Neutrophil (primary cell): Measurements from ENCODE around the gene PCLO.

ENCODE experiments used
- H3K27ac ChIP-seq: fragments of 200-600 bp; sonication (generic); 2 replicates; pipeline ENCODE4 v1.5.1; 2016; ENCODE audit warnings: mild to moderate bottlenecking, moderate library complexity
- H3K27me3 ChIP-seq: fragments of 200-600 bp; sonication (generic); 2 replicates; pipeline ENCODE4 v1.6.0; 2016; ENCODE audit warnings: mild to moderate bottlenecking
- H3K36me3 ChIP-seq: fragments of 200-600 bp; sonication (generic); 2 replicates; pipeline ENCODE4 v1.5.1; 2017
- H3K4me1 ChIP-seq, 2 experiments: fragments of 200-600 bp in 1 of 2; sonication (generic) in 1 of 2; 1 replicate in 1 of 2; 2 replicates in 1 of 2; pipeline versions ENCODE4 v1.5.1 to v1.6.1; 2013 to 2016; ENCODE audit warnings: low read depth in 1 of 2, low read length in 1 of 2, mild to moderate bottlenecking in 1 of 2, moderate library complexity in 1 of 2; ENCODE audit not compliant: control insufficient read depth in 1 of 2, insufficient read depth in 1 of 2
- H3K4me3 ChIP-seq, 2 experiments: fragments of 200-600 bp in 1 of 2; sonication (generic) in 1 of 2; 1 replicate in 1 of 2; 2 replicates in 1 of 2; pipeline ENCODE4 v1.5.1; 2013 to 2016; ENCODE audit warnings: low read depth in 1 of 2, low read length in 1 of 2, mild to moderate bottlenecking in 1 of 2, moderate library complexity in 1 of 2
- H3K9me3 ChIP-seq: fragments of 200-600 bp; sonication (generic); 2 replicates; pipeline ENCODE4 v1.5.1; 2016
- CTCF ChIP-seq: fragments of 200-600 bp; sonication (generic); IDR thresholded peaks from 2 replicates; pipeline ENCODE4 v1.5.1; 2016; ENCODE audit warnings: antibody characterized with exemption

Gene PCLO

GRCh38 chr7:82760074-82760473 lies 402.6 kb downstream of the PCLO start:
- H3K36me3 ChIP-seq, result no peaks in the 10 kb centered on the region
- no peaks in the 10 kb centered on the region for H3K9me3 ChIP-seq
- no peak overlapping the region for H3K27ac ChIP-seq
- TF ChIP-seq CTCF, result no peak
- H3K4me1 ChIP-seq, result no peaks in the 10 kb centered on the region
- no peaks in the 10 kb centered on the region for H3K27me3 ChIP-seq
- H3K4me3 ChIP-seq, result no peak overlapping the region

GRCh38 chr7:82755705-82756551 lies 406.8 kb downstream of the PCLO start:
- Histone ChIP-seq H3K9me3 (no peaks in the 10 kb centered on the region), H3K27ac (no peak overlapping the region), H3K27me3 (no peaks in the 10 kb centered on the region), H3K36me3 (no peaks in the 10 kb centered on the region), H3K4me3 (no peak overlapping the region), H3K4me1 (no peaks in the 10 kb centered on the region)
- no peak for TF ChIP-seq CTCF

- Histone ChIP-seq H3K36me3 (no peaks in the 10 kb centered on the region), H3K9me3 (no peaks in the 10 kb centered on the region), H3K27ac (no peak overlapping the region), H3K27me3 (no peaks in the 10 kb centered on the region), H3K4me3 (no peak overlapping the region), H3K4me1 (no peaks in the 10 kb centered on the region)
- TF ChIP-seq CTCF, result no peak
Measured at GRCh38 chr7:82750007-82750406, 412.7 kb downstream of the PCLO start.

- H3K4me1 ChIP-seq, result no peaks in the 10 kb centered on the region
- no peak overlapping the region for H3K27ac ChIP-seq
- H3K27me3 ChIP-seq, result no peaks in the 10 kb centered on the region
- no peaks in the 10 kb centered on the region for H3K9me3 ChIP-seq
- no peak overlapping the region for H3K4me3 ChIP-seq
- no peak for TF ChIP-seq CTCF
- H3K36me3 ChIP-seq, result no peaks in the 10 kb centered on the region
Measured at GRCh38 chr7:82745820-82746219, 416.9 kb downstream of the PCLO start.

- Histone ChIP-seq H3K9me3 (no peaks in the 10 kb centered on the region), H3K4me1 (no peaks in the 10 kb centered on the region)
- no peak for TF ChIP-seq CTCF
Measured at GRCh38 chr7:82745117-82745516, 417.6 kb downstream of the PCLO start.

More at GRCh38 chr7:82745117-82745516, 417.6 kb downstream of the PCLO start:
- no peak overlapping the region for H3K4me3 ChIP-seq
- H3K36me3 ChIP-seq, result no peaks in the 10 kb centered on the region
- H3K27me3 ChIP-seq, result no peaks in the 10 kb centered on the region
- no peak overlapping the region for H3K27ac ChIP-seq
